ENCODE measurements around the gene SPATA46.

DNA sequence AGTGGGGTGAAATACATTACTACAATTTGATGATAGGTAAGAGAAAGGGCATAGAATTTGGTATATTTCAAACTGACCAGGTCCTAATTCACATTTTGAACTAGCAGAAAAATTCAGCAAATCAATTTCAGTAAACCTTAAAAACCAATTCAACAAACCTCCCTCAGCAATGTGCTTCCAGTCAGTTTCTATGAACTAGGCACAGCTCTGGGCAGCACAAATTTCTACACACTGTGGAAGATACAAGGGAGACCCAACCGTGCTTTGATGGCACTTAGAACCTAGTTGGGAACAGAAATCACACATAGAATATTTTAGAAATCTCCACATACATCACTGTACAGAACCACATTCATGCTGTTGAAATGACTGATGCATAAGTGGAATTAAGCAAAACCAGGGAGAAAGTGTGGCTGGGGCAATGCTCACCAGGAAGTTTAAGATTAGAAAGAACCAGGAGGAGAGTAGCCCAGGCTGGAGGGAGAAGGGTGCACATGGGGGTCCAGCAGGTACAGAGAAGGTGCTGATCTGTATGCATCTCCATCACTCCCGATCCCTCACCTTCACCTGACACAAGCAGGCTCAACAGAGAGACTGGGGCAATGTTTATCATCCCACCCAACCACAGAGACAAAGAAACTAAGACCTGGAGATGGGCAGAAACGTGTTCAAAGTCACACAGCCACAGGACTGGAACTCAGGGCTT lies 19.7 kb upstream of the SPATA46 start:
- TF ChIP-seq CTCF (IDR thresholded peaks at IDR 0.05) = no peak
- TF ChIP-seq EP300 (IDR thresholded peaks at IDR 0.05) = no peak
